ENCODE data around the gene KRTAP5-3. TPM values are rescaled to one million over a fixed set of nuclear protein-coding genes. Genes with fewer than 3 reads are reported as not detected.

KRTAP5-3 gene
- total and polyA plus RNA-seq, 2 donors (not counting 1 experiment from before 2014, with no cell fraction given): not detected

- DNase-seq: peak; percentile 27
- peaks cover 0 to 10% of the 10 kb centered on the region in 2 donors for H3K4me1 ChIP-seq (ENCODE audit: control insufficient read depth in 2 of 2, insufficient read depth in 2 of 2, low read length in 2 of 2)
- no peaks in the 10 kb centered on the region for H3K36me3 ChIP-seq (replicated peaks in 1 of 2; ENCODE audit: control extremely low read depth in 1 of 2, control insufficient read depth in 1 of 2, extremely low read depth in 1 of 2, insufficient read depth in 2 of 2, low read length in 1 of 2)
- Mint-ChIP-seq H3K27me3 (peaks cover 13% of the 10 kb centered on the region), H3K9me3 (ENCODE audit: insufficient read depth) (no peaks in the 10 kb centered on the region), H3K4me3 (no peak overlapping the region), H3K27ac (no peak overlapping the region), H3K4me1 (peaks cover 7% of the 10 kb centered on the region)
- H3K9me3 ChIP-seq (ENCODE audit: control extremely low read depth in 1 of 3, control insufficient read depth in 2 of 3, insufficient read depth in 1 of 3, low read length in 2 of 3): peaks cover 0 to 7% (median 0%) of the 10 kb centered on the region in 3 donors
- no peak overlapping the region for H3K4me2 ChIP-seq (replicated peaks; ENCODE audit: low read depth, low read length, poor library complexity, severe bottlenecking)
- no peak overlapping the region for H2AFZ ChIP-seq (ENCODE audit: insufficient read depth, low read depth, low read length, poor library complexity, severe bottlenecking)
- ChIA-PET POLR2A (no interaction called here), CTCF (interaction anchor here (1.5 kb wide), 1 partner anchor 15 kb away, joined by 3 read pairs; no protein-coding TSS in a partner anchor)
- H3K27ac ChIP-seq (ENCODE audit: low read length in 2 of 2): no peak overlapping the region
- 81% methylated on average over 15 of the region's 15 CpGs for WGBS (ENCODE audit: insufficient coverage)
- no peak for TF ChIP-seq EZH2 (IDR thresholded peaks at IDR 0.05; ENCODE audit: borderline replicate concordance, insufficient read depth, low read depth, low read length, poor library complexity, severe bottlenecking)
- TF ChIP-seq, protein P1, sequence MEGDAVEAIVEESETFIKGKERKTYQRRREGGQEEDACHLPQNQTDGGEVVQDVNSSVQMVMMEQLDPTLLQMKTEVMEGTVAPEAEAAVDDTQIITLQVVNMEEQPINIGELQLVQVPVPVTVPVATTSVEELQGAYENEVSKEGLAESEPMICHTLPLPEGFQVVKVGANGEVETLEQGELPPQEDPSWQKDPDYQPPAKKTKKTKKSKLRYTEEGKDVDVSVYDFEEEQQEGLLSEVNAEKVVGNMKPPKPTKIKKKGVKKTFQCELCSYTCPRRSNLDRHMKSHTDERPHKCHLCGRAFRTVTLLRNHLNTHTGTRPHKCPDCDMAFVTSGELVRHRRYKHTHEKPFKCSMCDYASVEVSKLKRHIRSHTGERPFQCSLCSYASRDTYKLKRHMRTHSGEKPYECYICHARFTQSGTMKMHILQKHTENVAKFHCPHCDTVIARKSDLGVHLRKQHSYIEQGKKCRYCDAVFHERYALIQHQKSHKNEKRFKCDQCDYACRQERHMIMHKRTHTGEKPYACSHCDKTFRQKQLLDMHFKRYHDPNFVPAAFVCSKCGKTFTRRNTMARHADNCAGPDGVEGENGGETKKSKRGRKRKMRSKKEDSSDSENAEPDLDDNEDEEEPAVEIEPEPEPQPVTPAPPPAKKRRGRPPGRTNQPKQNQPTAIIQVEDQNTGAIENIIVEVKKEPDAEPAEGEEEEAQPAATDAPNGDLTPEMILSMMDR (IDR thresholded peaks at IDR 0.05): no peak
- no peaks in the 10 kb centered on the region for H3K79me2 ChIP-seq (ENCODE audit: control insufficient read depth, insufficient read depth, low read length)
- H3K9ac ChIP-seq (ENCODE audit: low read length): no peak overlapping the region
- ATAC-seq (ENCODE audit: low read depth): no peak
- no peaks in the 10 kb centered on the region for H4K20me1 ChIP-seq (ENCODE audit: control insufficient read depth, insufficient read depth, low read length, poor library complexity, severe bottlenecking)
- H3K4me3 ChIP-seq (ENCODE audit: control extremely low read depth in 1 of 5, extremely low read depth in 1 of 5, insufficient read depth in 1 of 5, low read depth in 2 of 5, low read length in 4 of 5): no peak overlapping the region
- intact Hi-C loops (cut with micrococcal nuclease): no loop called here
- peaks cover 0 to 18% (median 6%) of the 10 kb centered on the region in 4 experiments for H3K27me3 ChIP-seq (replicated peaks in 1 of 4; ENCODE audit: control extremely low read depth in 1 of 4, control insufficient read depth in 3 of 4, insufficient read depth in 4 of 4, low read length in 3 of 4)
Observed at GRCh38 chr11:1560002-1560648, 48.1 kb downstream of the KRTAP5-3 start.
